RPMI7951 (cell line): ENCODE results near the gene ADGRA3. TPM values are rescaled to one million over a fixed set of nuclear protein-coding genes. Genes with fewer than 3 reads are reported as not detected.

Source experiments
- DNase-seq: peaks from one replicate; pipeline ENCODE4 v3.0.0-alpha.2; 2012; ENCODE audit warnings: low read depth
- total RNA-seq: library from RNA; depleted of rRNA; stranded (reverse); fragments of >200 nt; shearing (Covaris generic); gene quantifications from 2 replicates; pipeline ENCODE4 v1.2.3, GENCODE V29; 2014

Gene ADGRA3
- total RNA-seq, 1 experiment from 2014 or later: 12.4 TPM

- no peak for DNase-seq
These were observed 71.1 kb downstream of the ADGRA3 start for GRCh38 chr4:22444813-22445212.

DNA sequence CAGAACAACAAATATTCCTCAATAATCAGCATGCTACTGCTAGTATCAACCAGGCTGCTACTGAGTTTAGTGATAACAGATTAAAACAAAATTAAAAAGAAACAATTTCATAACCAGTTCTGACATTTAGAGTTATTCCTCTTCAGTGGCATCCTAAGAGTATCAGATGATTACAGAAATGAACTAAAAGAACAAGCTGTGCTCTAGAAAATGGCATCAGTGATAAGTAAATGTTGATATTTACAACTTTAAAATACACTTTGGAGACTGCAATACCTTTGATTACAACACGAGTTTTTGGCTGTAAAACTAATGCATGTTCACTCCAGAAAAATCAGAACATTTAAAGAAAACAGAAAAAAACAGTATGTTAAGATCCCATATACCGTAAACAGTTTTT lies 72.9 kb downstream of the ADGRA3 start:
- no peak for DNase-seq

DNA sequence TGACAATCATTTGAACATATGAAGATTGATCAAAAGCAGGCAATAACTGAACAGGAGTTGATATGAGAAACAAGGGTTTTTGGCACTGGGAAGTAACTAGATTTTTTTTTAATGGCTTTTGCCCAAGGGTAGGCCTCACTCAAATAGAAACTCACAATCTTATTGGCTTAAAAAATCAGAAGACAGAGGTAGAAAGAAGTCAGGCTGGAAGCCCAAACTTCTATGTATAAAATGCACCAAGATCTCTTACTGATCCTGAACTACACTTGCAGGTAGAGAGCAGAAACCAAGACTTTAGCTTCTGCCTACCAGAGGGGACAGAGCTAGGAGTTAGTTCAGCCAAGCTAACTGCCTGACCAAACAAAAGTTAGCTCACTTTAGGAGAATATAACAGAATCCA lies 74.9 kb downstream of the ADGRA3 start:
- DNase-seq: no peak

DNA sequence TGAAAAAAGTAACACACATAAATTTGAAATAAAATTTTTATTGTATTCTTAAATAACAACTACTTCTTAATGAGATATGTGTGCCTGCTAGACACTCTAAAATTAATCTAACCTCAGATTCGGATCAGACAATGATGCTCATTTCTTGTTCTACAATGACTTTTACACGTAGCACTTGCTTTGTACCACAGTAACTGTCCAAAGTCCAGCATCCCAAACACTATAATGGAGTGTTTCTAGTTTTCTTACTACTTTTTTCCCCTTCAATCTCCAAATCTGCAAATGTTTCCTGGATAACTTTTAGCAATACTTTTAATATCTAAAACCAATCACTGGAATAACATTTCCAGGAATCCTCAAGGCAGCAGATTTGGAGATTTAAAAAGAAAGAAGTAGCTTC lies 75.9 kb downstream of the ADGRA3 start:
- no peak for DNase-seq

DNA sequence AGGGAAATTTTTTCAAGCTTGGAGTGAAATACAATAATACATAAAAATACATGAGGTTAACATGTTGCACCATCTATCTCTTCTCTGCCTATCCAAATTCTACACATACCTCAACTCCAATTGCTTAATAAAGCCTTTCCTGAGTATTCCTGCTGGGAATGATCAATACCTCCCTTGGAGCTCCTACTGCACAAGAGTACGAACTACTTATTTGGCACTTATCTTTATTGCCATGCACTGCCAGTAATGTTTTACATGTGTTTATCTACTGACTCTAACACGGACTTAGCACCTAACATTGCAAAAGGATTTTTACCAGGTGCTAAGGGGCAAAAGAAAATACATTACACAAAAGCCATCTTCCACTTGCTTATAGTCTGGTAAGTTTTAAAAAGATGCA lies 80.2 kb downstream of the ADGRA3 start:
- no peak for DNase-seq

- DNase-seq: peak; percentile 21
These were observed 81.0 kb downstream of the ADGRA3 start for GRCh38 chr4:22434895-22435294.

DNA sequence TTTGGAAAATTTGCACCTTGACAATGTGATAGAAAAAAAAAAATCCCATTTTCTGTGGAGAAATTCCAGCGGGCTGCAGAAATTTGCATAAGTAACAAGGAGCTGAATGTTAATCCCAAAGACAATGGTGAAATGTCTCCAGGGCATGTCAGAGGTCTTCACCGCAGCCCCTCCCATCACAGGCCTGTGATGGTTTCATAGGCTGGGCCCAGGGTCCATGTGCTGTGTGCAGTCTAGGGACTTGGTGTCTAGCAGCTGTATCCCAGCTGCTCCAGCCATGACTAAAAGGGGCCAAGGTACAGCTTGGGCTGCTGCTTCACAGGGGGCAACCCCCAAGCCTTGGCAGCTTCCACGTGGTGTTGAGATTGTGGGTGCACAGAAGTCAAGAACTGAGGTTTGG lies 85.2 kb downstream of the ADGRA3 start:
- DNase-seq: no peak

DNA sequence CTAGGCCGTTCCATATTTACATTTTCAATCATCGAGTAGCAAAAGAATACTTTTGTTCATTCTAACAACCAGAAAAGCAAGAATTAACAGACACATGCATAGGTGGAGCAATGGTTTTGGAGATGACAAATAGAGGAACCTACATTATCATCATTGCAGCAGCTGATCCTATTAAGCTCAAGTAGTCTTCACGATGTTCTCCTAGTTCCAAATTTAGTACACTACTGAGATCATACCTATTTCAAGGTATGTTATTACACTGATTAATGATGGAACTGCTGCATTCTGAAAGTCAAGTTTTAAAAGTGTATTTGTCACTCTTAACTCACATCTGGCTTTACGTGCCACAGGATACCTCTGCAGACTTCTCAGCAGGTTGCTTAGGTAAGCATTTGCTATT lies 87.4 kb downstream of the ADGRA3 start:
- DNase-seq: no peak

DNA sequence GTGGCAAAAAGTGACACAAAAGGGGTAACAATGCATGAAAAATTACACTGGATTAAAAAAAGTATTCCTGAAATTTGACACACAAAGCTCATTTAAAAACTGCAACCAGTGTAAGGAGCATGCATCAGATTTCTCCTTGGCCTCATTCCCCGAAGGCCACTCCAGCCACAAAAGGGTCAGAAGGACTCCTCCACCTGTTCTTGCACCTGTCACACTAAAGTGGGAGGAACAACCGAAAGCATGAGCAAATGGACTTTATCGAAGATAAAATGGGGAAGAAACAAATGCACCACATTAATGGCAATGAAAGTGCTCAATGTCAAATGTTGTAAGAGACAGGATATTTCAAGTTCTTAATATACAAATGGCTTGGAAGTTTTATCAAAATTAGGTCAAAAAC lies 88.2 kb downstream of the ADGRA3 start:
- DNase-seq: no peak

DNA sequence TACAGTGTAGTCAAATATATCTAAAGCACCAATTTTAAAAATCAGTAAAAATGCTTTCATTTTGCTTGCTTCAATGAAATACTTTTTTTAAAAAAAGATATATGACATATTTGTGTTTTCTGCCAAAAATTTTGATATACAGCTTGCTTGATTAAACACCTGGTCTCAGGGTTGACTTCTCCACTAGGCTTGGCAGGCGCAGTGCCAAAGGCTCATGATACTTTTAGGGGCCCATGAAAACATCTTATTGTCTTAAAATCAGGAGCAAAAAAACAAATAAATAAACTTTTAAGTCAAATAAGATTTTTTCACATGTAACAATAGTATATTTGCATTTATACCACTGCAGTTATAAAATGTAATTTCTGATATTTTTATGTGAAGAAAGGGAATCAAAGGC lies 95.6 kb downstream of the ADGRA3 start:
- no peak for DNase-seq

GRCh38 chr4:22417408-22417807 lies 98.5 kb downstream of the ADGRA3 start:
- no peak for DNase-seq

- no peak for DNase-seq
These were observed 99.5 kb downstream of the ADGRA3 start for GRCh38 chr4:22416403-22416802.

DNA sequence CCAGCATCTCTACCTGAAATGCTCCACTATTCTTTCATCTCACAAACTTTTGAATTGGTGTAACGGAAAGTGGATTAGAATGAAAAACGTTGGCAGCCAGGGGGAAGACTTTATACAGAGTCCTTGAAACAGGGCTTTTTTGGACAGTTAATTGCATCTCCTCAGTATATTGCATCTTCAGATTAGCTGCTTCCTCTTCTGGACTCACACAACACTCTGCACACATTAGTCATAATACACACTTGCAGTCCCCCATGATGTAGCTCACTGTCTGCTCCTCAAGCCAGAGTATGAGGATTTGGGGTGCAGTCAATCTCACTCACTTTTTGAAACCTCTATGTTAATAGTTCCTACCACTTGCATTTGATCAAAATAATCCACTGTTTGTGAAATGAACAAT lies 101.0 kb downstream of the ADGRA3 start:
- DNase-seq: no peak

- no peak for DNase-seq
These were observed 102.4 kb downstream of the ADGRA3 start for GRCh38 chr4:22413471-22413870.

DNA sequence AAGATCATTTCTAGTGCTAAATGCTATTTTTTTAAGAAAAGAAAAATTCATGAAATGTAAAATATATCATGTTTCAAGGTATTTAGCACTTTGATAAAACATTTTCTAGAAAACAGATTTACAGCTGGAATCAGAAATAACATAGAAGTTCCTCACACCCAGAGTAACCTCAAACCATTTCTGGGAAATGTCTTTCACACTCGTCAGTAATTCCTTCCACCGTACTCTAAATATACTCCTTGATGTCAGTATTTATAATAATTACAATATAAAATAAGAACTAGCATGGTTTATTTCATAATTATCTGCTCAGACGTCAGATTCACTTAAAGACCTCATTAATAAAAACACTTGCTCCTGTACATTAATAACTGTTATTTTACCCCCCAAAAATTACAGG lies 103.9 kb downstream of the ADGRA3 start:
- DNase-seq: no peak

GRCh38 chr4:22410645-22411247 lies 105.1 kb downstream of the ADGRA3 start:
- DNase-seq: peak; percentile 7

DNA sequence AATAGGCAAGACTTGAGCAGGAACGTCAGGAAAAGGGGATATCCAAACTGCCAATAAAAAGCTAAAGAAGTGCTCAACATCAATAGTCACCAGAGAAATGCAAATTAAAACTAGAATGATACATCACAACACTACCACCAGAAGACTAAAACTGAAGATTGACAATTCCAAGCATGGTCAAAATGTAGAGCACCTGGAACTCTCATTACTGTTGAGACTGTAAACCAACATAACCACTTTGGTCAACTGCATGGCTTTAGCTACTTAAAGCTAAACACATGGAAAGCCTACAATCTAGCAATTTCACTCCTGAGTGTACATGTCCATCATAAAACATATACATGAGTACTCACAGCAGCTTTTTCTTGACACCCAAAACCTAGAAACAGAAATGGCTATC lies 107.4 kb downstream of the ADGRA3 start:
- DNase-seq: no peak

DNA sequence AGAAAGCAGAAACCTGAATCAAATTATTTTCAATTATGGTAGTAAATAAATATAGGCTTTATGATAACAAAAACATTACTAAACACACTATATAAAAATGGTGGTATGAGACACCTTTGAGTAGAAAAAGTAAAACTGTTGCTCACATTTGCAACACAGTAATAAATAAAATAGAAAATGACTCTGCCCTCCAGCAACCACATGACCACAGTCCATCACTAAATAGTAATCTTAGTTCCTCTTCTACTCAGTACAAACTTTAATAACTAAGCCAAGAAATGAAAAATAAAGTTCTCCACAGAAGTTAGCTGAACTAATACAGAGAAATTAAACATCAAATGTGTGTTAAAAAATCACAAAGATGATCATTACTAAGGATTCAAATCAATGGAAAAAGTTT lies 108.5 kb downstream of the ADGRA3 start:
- no peak for DNase-seq

DNA sequence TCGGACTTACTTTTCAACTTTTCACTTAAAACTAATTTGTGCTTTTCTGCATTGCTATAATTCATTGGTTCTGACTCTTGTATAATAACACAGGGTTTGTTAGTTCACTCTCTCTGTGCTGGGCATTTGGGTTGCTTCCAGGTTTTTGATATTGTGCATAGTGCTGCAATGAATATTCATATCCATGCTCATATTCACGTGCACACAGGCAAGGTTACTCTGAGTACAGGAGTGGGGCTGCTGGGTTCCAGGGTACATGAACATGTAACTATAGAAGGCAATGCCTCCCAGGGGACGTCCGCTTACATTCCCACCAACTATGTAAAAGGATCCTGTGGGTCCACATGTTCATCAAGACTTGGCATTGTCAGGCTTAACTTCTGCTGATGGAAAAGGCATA lies 117.2 kb downstream of the ADGRA3 start:
- DNase-seq: no peak

DNA sequence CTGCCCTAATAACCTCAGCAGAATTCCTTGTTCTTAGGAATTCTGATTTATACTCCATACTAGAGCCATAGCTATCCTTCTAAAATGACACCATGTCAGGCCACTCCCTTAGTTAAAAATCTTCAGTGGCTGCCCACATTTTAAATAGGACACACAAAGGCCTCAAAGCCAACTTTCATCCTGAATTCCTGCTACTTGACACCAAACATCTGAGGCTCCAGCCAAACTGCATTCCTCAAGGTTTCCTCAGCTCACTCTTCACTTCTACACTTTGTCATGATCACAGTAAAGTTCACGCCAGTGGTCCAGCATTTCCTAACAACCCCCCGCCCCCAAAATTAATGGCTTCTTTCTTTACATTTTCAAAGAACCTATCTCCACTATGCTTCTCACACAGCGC lies 124.3 kb downstream of the ADGRA3 start:
- no peak for DNase-seq

DNA sequence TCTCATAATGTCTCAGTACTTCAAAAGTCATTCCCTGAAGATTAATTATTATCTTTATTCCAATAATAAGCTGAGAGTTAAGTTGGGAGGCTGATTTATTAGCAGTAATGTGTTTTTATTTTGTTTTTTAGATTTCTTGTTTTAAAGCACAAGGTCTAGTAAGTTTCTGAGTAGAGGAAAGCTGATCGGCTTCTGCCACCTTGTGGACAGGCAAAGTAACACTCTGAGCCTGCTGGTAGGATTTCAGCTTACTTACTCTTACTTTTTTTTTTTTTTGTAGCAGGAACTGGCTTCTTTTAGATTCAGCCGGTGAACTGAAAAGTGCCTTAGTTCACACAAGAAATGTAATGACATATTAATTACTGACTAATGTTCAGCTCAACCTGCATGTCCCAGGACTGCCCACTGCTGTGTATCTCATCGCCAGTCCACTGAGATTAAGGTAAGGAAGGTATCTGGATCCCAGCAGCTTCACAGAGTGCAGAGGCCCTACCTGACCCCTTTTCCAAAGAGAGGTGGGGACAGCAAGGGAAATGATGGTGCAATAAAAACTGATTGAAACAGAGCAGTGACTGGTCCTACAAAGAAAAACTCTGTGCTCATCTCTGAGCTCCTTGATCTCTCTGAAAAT lies 126.5 kb downstream of the ADGRA3 start:
- DNase-seq: peak; percentile 57

GRCh38 chr4:22385611-22386011 lies 130.3 kb downstream of the ADGRA3 start:
- peak; percentile 51 for DNase-seq

DNA sequence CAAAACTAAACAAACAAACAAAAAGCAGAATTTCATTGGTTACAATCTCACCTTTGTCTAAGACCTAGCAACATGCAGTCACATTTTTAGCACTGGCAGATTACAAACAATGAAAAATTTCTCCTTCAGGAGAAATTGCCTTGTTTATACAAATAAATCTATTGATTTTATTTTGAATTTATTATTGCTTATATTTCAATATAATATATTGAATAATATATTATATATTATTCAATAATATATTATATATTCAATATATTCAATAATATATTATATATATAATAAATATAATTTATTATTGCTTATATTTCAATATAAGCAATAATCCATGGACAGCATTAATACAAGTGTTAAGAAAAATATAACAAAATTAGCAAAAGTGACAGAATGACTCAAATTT lies 131.7 kb downstream of the ADGRA3 start:
- no peak for DNase-seq

DNA sequence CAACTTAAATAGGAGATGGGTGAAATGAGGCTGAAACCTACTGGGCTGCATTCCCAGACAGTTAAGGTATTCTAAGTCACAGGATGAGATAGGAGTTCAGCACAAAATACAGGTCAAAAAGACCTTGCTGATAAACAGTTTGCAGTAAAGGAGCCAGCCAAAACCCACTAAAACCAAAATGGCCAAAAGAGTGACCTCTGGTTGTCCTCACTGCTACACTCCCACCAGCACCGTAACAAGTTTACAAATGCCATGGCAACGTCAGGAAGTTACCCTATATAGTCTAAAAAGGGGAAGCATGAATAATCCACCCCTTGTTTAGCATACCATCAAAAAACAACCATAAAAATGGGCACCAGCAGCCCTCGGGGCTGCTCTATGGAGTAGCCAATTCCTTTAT lies 133.7 kb downstream of the ADGRA3 start:
- peak; percentile 37 for DNase-seq
